GM12801 (cell line): ENCODE measurements around the gene ACOT12.

Experiments used
- TF ChIP-seq, protein P1 (sequence below): IDR thresholded peaks from one replicate; pipeline ENCODE4 v1.5.1; 2011; ENCODE audit warnings: control low read depth; ENCODE audit not compliant: insufficient read length; ENCODE audit errors: extremely low read depth

Gene ACOT12

DNA sequence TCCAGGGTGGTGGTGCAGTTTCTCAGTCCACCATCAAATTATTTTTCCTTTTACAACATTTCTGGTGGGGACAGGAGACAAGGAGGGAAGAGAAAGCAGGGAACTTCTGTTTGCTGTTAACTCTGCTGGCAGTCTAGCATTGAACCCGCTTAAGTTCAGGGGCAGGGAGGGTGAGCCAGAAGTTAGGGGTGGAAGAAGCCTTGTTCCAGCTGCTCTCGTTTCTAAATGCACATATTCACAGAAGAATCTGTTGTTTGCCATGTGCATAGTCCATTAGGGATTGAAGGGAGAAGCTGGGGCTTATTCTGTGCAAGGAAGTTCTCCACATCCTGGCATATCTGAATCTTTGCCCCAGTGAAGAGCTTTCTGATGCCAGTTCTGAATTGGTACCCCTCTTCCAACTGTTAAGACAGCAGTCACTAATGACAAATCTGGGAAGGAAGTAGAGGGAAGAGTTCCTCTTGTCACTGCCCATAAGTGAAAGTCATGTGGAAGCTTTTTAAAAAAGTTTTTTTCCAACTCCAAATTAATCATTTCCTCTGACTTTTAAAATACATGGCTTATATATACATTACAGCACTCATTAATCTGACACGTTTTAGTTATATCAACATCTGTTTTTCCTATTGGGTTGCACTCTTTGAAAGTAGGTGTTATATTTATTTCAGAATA is 32.6 kb upstream of the ACOT12 start:
- TF ChIP-seq, protein P1, sequence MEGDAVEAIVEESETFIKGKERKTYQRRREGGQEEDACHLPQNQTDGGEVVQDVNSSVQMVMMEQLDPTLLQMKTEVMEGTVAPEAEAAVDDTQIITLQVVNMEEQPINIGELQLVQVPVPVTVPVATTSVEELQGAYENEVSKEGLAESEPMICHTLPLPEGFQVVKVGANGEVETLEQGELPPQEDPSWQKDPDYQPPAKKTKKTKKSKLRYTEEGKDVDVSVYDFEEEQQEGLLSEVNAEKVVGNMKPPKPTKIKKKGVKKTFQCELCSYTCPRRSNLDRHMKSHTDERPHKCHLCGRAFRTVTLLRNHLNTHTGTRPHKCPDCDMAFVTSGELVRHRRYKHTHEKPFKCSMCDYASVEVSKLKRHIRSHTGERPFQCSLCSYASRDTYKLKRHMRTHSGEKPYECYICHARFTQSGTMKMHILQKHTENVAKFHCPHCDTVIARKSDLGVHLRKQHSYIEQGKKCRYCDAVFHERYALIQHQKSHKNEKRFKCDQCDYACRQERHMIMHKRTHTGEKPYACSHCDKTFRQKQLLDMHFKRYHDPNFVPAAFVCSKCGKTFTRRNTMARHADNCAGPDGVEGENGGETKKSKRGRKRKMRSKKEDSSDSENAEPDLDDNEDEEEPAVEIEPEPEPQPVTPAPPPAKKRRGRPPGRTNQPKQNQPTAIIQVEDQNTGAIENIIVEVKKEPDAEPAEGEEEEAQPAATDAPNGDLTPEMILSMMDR, result no peak

DNA sequence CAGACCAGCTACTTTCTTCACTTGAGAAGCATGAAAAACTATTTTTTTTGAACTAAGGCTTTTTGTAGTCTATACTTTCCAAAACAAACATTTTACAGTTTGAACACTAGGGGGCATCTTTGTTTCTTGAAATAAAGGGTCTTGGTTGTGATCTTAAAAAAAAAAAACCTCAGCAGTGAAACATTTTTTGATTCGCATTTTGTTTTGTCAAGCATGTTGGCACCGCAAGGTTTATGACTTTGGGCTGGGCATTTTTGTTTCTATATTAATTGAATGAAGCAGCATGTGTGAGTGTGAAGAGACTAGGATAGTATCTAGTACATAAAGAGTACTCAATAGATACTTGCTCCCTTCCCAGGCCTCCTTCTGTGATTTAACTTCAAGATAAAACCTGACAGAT is 31.6 kb upstream of the ACOT12 start:
- TF ChIP-seq, protein P1, result no peak

DNA sequence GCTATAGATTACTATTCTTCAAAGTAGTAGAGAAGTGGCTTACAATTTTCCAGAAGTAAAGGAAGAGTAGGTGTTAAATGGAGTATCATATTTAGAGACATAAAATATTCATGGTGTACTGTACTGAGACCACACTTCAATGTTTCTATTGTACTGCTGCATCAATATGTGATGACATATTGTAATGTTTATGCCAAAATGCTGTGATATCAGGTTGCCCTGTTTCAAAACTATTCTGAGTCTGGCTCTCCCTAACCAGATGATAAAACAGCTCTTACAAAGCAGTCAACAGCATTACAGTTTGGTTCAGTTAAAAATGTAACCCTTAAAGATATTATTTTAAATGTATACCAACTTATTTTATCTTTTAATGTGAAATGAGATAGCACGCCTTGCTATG is 30.8 kb upstream of the ACOT12 start:
- TF ChIP-seq, protein P1, result no peak

DNA sequence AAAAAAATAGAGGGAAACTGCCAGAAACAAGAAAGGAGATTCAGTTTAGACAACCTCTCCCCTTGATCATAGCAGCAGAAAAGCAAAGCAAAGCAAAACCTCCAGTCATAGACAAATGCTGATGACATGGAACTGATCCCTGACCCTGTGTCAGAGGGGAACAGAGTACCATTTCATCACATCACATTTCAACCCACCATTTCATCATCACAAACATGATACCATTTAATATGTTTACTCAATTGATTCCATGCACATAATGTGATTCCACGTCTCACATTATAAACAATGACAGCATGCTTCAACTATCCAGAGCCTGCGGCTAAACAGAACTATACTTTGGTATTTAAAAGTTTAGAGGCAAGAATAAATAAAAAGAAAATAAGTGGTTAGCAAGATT is 28.7 kb upstream of the ACOT12 start:
- TF ChIP-seq, protein P1, result no peak

DNA sequence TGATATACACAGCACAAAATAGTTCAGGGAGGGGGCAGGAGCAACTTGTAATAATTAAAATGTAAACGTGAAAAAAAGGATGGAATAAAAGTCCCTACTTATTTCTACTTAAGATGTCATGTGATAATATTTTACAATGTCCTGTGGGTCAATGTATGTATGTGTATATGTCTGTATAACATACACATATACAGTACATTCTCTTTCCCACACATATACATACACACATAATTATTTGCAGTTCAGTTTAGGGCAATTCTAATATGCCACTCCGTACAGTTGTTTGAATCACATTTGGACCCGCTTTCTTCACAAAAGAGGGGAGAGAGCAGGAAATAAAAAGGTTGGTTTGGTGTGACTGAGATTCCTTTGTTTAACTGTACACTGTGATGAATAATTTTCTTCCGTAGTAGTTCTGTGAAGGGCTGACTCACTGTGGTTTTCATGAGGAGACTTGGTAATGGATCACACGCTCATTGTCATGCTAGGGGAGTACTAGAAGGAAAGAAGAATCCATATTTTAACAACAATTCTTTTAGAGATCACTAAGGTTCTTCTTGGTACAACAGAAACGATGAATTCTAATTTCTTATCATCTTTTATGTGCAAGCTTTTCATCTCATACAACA is 26.2 kb upstream of the ACOT12 start:
- TF ChIP-seq, protein P1, result no peak

DNA sequence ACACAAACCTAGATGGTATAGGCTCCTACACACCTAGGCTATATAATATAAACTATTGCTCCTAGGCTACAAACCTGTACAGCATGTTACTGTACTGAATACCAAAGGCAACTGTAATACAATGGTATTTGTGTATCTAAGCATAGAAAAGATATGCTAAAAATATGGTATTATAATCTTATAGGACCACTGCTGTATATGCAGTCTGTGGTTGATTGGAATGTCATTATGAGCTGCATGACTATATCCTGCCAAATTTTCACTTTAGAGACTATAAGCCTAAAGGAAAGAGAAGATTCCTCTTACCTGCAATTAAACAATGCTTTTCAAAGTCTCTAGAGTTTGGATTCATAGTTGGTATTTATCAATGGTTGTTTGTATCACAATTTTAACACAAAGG is 24.7 kb upstream of the ACOT12 start:
- TF ChIP-seq, protein P1, result no peak

DNA sequence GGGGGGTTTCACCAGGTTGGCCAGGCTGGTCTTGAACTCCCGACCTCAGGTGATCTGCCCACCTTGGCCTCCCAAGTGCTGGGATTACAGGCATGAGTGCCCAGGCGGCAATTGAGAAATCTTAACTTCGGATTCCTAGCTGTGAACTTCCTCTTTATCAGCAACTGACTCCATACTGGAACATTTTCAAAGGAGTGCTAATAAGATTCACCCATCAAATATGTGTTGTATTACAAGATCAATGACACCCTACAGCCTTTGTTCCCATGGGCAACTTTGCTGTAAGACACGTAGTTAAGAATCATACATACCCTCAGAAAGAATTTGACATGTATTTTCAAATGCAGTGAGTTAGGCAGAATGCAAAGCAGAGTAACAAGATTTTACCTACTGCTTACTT is 23.1 kb upstream of the ACOT12 start:
- TF ChIP-seq, protein P1, result no peak
